GM12878 (cell line): ENCODE results near the gene LSM14B.

Source experiments
- CEBPB ChIP-seq, 2 experiments: fragments of 150-350 bp in 1 of 2; IDR thresholded peaks; 2 replicates each; pipeline ENCODE4 v1.6.1; 2012 to 2014; ENCODE audit warnings: low read depth in 2 of 2, low read length in 2 of 2, borderline replicate concordance in 1 of 2, inconsistent platforms in 1 of 2
- CHD1 ChIP-seq: IDR thresholded peaks from 2 replicates; pipeline ENCODE4 v1.6.1; 2012; ENCODE audit warnings: low read depth, low read length, improper control_type of control experiment
- CTCF ChIP-seq, 3 experiments: IDR thresholded peaks in 2 of 3; conservative IDR thresholded peaks in 1 of 3; 2 replicates each; pipeline ENCODE4 v1.5.1; 2011; ENCODE audit warnings: low read depth in 3 of 3, low read length in 3 of 3, mild to moderate bottlenecking in 3 of 3, control low read depth in 2 of 3, moderate library complexity in 2 of 3, inconsistent platforms in 1 of 3, mixed read lengths in 1 of 3; ENCODE audit not compliant: control insufficient read depth in 2 of 3, insufficient read depth in 1 of 3; ENCODE audit errors: extremely low read depth in 1 of 3
- EGR1 ChIP-seq, 2 experiments: IDR thresholded peaks; 1 replicate in 1 of 2; 2 replicates in 1 of 2; pipeline ENCODE4 v1.6.1; 2011 to 2012; ENCODE audit warnings: low read depth in 2 of 2, low read length in 2 of 2, borderline replicate concordance in 1 of 2, mild to moderate bottlenecking in 1 of 2, moderate library complexity in 1 of 2
- EZH2 ChIP-seq: IDR thresholded peaks from 2 replicates; pipeline ENCODE4 v1.6.1; 2012; ENCODE audit warnings: low read depth, mild to moderate bottlenecking, control low read depth, inconsistent platforms, low read length, borderline replicate concordance; ENCODE audit not compliant: control insufficient read depth
- GABPA ChIP-seq: IDR thresholded peaks from 2 replicates; pipeline ENCODE4 v1.6.1; 2014; ENCODE audit warnings: antibody characterized with exemption, low read depth, mild to moderate bottlenecking, inconsistent platforms
- POLR2A ChIP-seq: IDR thresholded peaks from 2 replicates; pipeline ENCODE4 v1.6.1; 2011; ENCODE audit warnings: low read depth, mild to moderate bottlenecking, low read length
- POLR2AphosphoS2 ChIP-seq: IDR thresholded peaks from 2 replicates; pipeline ENCODE4 v1.6.1; 2011; ENCODE audit warnings: low read depth, mild to moderate bottlenecking, low read length, improper control_type of control experiment, moderate library complexity
- POLR2AphosphoS5 ChIP-seq: IDR thresholded peaks from 2 replicates; pipeline ENCODE4 v1.6.1; 2011; ENCODE audit warnings: mild to moderate bottlenecking, low read length, inconsistent platforms
- TARDBP ChIP-seq: IDR thresholded peaks from 2 replicates; pipeline ENCODE4 v1.6.1; 2016; ENCODE audit warnings: borderline replicate concordance
- TCF7 ChIP-seq: IDR thresholded peaks from 2 replicates; pipeline ENCODE4 v1.6.1; 2014; ENCODE audit warnings: antibody characterized with exemption, borderline replicate concordance
- ZBTB4 ChIP-seq: fragments of 450-650 bp; formaldehyde crosslinking; IDR thresholded peaks from 2 replicates; pipeline ENCODE4 v1.4.0; 2022; ENCODE audit warnings: mild to moderate bottlenecking, moderate library complexity
- ZSCAN29 ChIP-seq: fragments of 450-650 bp; IDR thresholded peaks from 2 replicates; pipeline ENCODE4 v1.6.1; 2017; ENCODE audit warnings: mild to moderate bottlenecking, moderate library complexity

- TF ChIP-seq POLR2AphosphoS5 (no peak), ZBTB4 (CRISPR knock-in tag) (no peak), ZSCAN29 (no peak), TARDBP (no peak), CEBPB (IDR thresholded peaks at IDR 0.05; ENCODE audit: borderline replicate concordance in 1 of 2, low read depth in 2 of 2, low read length in 2 of 2) (no peak), CTCF (IDR thresholded peaks at IDR 0.05 in 2 of 3, conservative IDR thresholded peaks at IDR 0.05 in 1 of 3; ENCODE audit: control insufficient read depth in 2 of 3, extremely low read depth in 1 of 3, insufficient read depth in 1 of 3, low read depth in 3 of 3, low read length in 3 of 3) (no peak), EZH2 (no peak), GABPA (no peak), POLR2A (no peak), EGR1 (IDR thresholded peaks at IDR 0.05; ENCODE audit: borderline replicate concordance in 1 of 2, low read depth in 2 of 2, low read length in 2 of 2) (no peak), POLR2AphosphoS2 (no peak), TCF7 (no peak), CHD1 (no peak)
Measured at GRCh38 chr20:62138912-62139311, 16.6 kb downstream of the LSM14B start.
